OCI-LY1 (cell line): ENCODE results near the gene CYB5RL.

Experiments used
- H2AFZ ChIP-seq: fragments of 200-600 bp; sonication (generic), shearing (Covaris generic); 2 replicates; pipeline ENCODE4 v1.6.0; 2014; ENCODE audit warnings: antibody characterized with exemption, mild to moderate bottlenecking, low read length
- H3F3A ChIP-seq: fragments of 200-600 bp; sonication (generic), shearing (Covaris generic); 2 replicates; pipeline ENCODE4 v1.6.0; 2014; ENCODE audit warnings: mild to moderate bottlenecking, antibody characterized with exemption, low read length, moderate library complexity; ENCODE audit not compliant: insufficient read depth
- H3K27ac ChIP-seq: fragments of 200-600 bp; sonication (generic); 2 replicates; pipeline ENCODE4 v1.5.1; 2014; ENCODE audit warnings: low read length, mixed run types, mild to moderate bottlenecking, low read depth; ENCODE audit not compliant: poor library complexity, severe bottlenecking
- H3K27me3 ChIP-seq: fragments of 200-600 bp; sonication (generic); 2 replicates; pipeline ENCODE4 v1.6.0; 2014; ENCODE audit warnings: antibody characterized with exemption, mild to moderate bottlenecking, low read length, moderate library complexity; ENCODE audit not compliant: insufficient read depth
- H3K36me3 ChIP-seq: fragments of 200-600 bp; sonication (generic); 2 replicates; pipeline ENCODE4 v1.6.1; 2014; ENCODE audit warnings: mild to moderate bottlenecking, antibody characterized with exemption, low read length, moderate library complexity, mixed read lengths; ENCODE audit not compliant: insufficient read depth
- H3K4me1 ChIP-seq: fragments of 200-600 bp; sonication (generic); 2 replicates; pipeline ENCODE4 v1.5.1; 2014; ENCODE audit warnings: mild to moderate bottlenecking, low read length, moderate library complexity; ENCODE audit not compliant: insufficient read depth, severe bottlenecking
- H3K4me2 ChIP-seq: fragments of 200-600 bp; sonication (generic), shearing (Covaris generic); 2 replicates; pipeline ENCODE4 v1.6.1; 2014; ENCODE audit warnings: low read length
- H3K4me3 ChIP-seq: fragments of 200-600 bp; sonication (generic); 2 replicates; pipeline ENCODE4 v1.5.1; 2014; ENCODE audit warnings: low read length, low read depth, mild to moderate bottlenecking, mixed read lengths; ENCODE audit not compliant: poor library complexity, severe bottlenecking
- H3K79me2 ChIP-seq: fragments of 200-600 bp; shearing (Covaris generic); 2 replicates; pipeline ENCODE4 v1.6.1; 2016; ENCODE audit warnings: mixed run types, low read length, mixed read lengths; ENCODE audit not compliant: insufficient read depth
- H3K9ac ChIP-seq: fragments of 200-600 bp; sonication (generic), shearing (Covaris generic); 2 replicates; pipeline ENCODE4 v1.6.1; 2014; ENCODE audit warnings: mild to moderate bottlenecking, low read length, mixed read lengths
- H3K9me2 ChIP-seq: fragments of 200-600 bp; sonication (generic), shearing (Covaris generic); 2 replicates; pipeline ENCODE4 v1.6.1; 2014; ENCODE audit warnings: low read depth, mild to moderate bottlenecking, low read length, mixed read lengths
- H3K9me3 ChIP-seq: fragments of 200-600 bp; shearing (Covaris generic); 2 replicates; pipeline ENCODE4 v1.6.1; 2014; ENCODE audit warnings: low read length, mixed read lengths
- H4K20me1 ChIP-seq: fragments of 200-600 bp; sonication (generic), shearing (Covaris generic); 2 replicates; pipeline ENCODE4 v1.6.0; 2016; ENCODE audit warnings: mild to moderate bottlenecking, low read length; ENCODE audit not compliant: insufficient read depth
- EZH2 ChIP-seq: fragments of 200-600 bp; sonication (generic), shearing (Covaris generic); IDR thresholded peaks from 2 replicates; pipeline ENCODE4 v1.8.0; 2017; ENCODE audit warnings: borderline replicate concordance, mixed run types, mild to moderate bottlenecking, antibody characterized with exemption, low read length, moderate library complexity, mixed read lengths
- TF ChIP-seq, protein P1 (sequence below): fragments of 200-600 bp; sonication (generic), shearing (Covaris generic); IDR thresholded peaks from 2 replicates; pipeline ENCODE4 v1.5.1; 2017; ENCODE audit warnings: mild to moderate bottlenecking, antibody characterized with exemption, low read length, moderate library complexity, mixed read lengths

The CYB5RL gene

DNA sequence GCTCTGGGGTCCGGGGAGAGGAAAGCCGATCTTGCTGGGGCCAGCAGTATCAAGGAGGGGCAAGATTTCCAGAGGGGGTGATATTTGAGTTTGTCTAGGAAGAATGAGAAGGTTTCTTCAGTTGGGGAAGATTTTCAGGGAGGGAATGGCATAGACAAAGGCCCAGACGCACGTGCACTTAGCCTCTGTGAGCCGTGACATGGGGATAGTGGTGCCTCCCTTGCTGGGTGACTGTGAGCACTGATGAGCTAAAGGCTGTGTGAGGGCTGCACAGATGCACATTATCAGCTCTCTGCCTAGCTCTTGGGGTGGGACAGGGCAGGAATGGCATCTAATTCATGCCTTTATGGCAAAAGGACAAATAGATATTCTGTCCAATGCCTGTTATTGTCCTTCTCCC is 48.8 kb downstream of the CYB5RL start:
- Histone ChIP-seq H3K27ac (no peak overlapping the region), H3K9ac (no peak overlapping the region), H3K4me2 (no peak overlapping the region), H3K27me3 (no peaks in the 10 kb centered on the region; the same call in 1 of the 2 replicates), H3K9me2 (no peaks in the 10 kb centered on the region), H3F3A (no peaks in the 10 kb centered on the region), H3K79me2 (no peaks in the 10 kb centered on the region), H3K36me3 (no peaks in the 10 kb centered on the region), H4K20me1 (no peaks in the 10 kb centered on the region), H3K9me3 (no peaks in the 10 kb centered on the region), H2AFZ (no peak overlapping the region), H3K4me1 (no peaks in the 10 kb centered on the region), H3K4me3 (no peak overlapping the region)
- no peak for TF ChIP-seq EZH2
- TF ChIP-seq, protein P1, sequence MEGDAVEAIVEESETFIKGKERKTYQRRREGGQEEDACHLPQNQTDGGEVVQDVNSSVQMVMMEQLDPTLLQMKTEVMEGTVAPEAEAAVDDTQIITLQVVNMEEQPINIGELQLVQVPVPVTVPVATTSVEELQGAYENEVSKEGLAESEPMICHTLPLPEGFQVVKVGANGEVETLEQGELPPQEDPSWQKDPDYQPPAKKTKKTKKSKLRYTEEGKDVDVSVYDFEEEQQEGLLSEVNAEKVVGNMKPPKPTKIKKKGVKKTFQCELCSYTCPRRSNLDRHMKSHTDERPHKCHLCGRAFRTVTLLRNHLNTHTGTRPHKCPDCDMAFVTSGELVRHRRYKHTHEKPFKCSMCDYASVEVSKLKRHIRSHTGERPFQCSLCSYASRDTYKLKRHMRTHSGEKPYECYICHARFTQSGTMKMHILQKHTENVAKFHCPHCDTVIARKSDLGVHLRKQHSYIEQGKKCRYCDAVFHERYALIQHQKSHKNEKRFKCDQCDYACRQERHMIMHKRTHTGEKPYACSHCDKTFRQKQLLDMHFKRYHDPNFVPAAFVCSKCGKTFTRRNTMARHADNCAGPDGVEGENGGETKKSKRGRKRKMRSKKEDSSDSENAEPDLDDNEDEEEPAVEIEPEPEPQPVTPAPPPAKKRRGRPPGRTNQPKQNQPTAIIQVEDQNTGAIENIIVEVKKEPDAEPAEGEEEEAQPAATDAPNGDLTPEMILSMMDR, result no peak
